ENCODE data around the gene CYP2J2.

DNA sequence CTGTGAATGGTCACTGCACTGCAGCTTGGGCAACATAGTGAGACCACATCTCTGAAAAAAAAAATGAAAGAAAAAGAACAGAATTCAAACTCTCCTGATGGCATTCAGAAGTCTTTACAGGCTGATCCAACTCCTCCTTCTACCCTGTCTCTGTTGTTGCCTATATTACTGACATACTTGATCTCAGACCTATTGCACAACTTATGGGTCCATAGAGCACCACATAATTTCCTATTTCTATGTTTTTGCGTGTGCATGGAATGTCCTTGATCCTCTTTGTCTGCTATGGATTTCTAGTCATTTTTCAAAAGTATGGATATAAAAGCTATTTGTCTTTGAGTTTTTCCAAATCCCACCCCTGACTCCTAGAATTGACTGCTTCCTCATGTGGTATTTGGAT is 22.4 kb upstream of the CYP2J2 start:
- TF ChIP-seq, protein P1, sequence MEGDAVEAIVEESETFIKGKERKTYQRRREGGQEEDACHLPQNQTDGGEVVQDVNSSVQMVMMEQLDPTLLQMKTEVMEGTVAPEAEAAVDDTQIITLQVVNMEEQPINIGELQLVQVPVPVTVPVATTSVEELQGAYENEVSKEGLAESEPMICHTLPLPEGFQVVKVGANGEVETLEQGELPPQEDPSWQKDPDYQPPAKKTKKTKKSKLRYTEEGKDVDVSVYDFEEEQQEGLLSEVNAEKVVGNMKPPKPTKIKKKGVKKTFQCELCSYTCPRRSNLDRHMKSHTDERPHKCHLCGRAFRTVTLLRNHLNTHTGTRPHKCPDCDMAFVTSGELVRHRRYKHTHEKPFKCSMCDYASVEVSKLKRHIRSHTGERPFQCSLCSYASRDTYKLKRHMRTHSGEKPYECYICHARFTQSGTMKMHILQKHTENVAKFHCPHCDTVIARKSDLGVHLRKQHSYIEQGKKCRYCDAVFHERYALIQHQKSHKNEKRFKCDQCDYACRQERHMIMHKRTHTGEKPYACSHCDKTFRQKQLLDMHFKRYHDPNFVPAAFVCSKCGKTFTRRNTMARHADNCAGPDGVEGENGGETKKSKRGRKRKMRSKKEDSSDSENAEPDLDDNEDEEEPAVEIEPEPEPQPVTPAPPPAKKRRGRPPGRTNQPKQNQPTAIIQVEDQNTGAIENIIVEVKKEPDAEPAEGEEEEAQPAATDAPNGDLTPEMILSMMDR (optimal IDR thresholded peaks at IDR 0.05 in 1 of 3, IDR thresholded peaks at IDR 0.05 in 1 of 3, conservative IDR thresholded peaks at IDR 0.05 in 1 of 3; ENCODE audit: extremely low read depth in 1 of 3, insufficient read depth in 2 of 3, low read length in 3 of 3), result no peak
- no peak for TF ChIP-seq EZH2 (IDR thresholded peaks at IDR 0.05; ENCODE audit: low read length)

Measured in keratinocyte (primary cell).